Measurements from ENCODE around the gene SARDH.

The SARDH gene

DNA sequence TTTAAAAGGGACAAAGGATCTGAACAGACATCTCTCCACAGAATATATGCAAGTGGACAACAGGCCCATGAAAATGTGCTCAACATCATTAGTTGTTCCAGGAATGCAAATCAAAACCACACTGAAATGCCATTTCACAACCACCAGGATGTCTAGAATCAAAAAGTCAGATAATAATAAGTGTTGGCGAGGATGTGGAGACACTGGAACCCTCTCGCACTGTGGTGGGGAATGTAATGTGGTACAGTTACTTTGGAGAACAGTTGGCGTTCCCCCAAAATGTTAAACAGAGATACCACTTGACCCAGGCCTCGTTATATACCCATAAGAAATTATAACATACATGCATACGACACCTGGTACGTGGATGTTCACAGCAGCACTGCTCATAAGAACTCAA, 38.6 kb downstream of the SARDH start:
- no peaks in the 10 kb centered on the region for H3K9me3 ChIP-seq (ENCODE audit: insufficient read depth, low read depth, low read length)
- no peak overlapping the region for H3K9ac ChIP-seq (ENCODE audit: low read depth, low read length, poor library complexity, severe bottlenecking)
- H3K4me2 ChIP-seq (ENCODE audit: low read depth, low read length, poor library complexity, severe bottlenecking): no peak overlapping the region
- H2AFZ ChIP-seq (ENCODE audit: low read length): no peak overlapping the region
- no peaks in the 10 kb centered on the region for H3F3A ChIP-seq (ENCODE audit: low read depth)
- H3K4me1 ChIP-seq (ENCODE audit: insufficient read depth, low read length, poor library complexity, severe bottlenecking): peaks cover 7% of the 10 kb centered on the region
- H4K20me1 ChIP-seq (ENCODE audit: insufficient read depth, low read length, poor library complexity, severe bottlenecking): no peaks in the 10 kb centered on the region
- H3K27me3 ChIP-seq (ENCODE audit: insufficient read depth, low read length, poor library complexity, severe bottlenecking): no peaks in the 10 kb centered on the region
- TF ChIP-seq, protein P1, sequence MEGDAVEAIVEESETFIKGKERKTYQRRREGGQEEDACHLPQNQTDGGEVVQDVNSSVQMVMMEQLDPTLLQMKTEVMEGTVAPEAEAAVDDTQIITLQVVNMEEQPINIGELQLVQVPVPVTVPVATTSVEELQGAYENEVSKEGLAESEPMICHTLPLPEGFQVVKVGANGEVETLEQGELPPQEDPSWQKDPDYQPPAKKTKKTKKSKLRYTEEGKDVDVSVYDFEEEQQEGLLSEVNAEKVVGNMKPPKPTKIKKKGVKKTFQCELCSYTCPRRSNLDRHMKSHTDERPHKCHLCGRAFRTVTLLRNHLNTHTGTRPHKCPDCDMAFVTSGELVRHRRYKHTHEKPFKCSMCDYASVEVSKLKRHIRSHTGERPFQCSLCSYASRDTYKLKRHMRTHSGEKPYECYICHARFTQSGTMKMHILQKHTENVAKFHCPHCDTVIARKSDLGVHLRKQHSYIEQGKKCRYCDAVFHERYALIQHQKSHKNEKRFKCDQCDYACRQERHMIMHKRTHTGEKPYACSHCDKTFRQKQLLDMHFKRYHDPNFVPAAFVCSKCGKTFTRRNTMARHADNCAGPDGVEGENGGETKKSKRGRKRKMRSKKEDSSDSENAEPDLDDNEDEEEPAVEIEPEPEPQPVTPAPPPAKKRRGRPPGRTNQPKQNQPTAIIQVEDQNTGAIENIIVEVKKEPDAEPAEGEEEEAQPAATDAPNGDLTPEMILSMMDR (conservative IDR thresholded peaks at IDR 0.05; ENCODE audit: low read length): no peak
- TF ChIP-seq EZH2phosphoT487 (IDR thresholded peaks at IDR 0.05; ENCODE audit: borderline replicate concordance): no peak
- H3K79me2 ChIP-seq (ENCODE audit: insufficient read depth, low read length): no peaks in the 10 kb centered on the region
- no peaks in the 10 kb centered on the region for H3K36me3 ChIP-seq (ENCODE audit: insufficient read depth, low read length)
- H3K4me3 ChIP-seq (ENCODE audit: low read length, poor library complexity, severe bottlenecking): no peak overlapping the region
- H3K9me2 ChIP-seq (replicated peaks; ENCODE audit: low read depth, low read length): no peaks in the 10 kb centered on the region

DNA sequence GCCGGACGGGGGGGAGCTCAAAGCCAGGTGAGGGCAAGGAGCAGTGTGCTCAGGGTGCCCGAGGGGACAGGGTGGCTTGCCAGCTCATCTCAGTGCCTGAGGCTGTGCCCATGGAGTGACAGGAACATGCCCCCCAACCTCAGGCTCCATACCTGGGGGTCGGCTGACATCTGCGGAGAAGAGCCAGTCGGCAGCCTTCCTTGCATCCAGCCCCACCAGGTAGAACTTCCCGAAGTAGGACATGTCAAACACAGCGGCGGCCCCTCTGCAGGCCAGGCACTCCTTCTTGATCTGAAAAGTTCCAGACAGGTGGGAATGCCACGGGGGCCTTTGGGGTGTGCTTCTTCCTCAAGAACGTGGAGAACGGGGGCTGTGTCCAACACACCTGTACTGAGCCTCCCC, 42.1 kb downstream of the SARDH start:
- Histone ChIP-seq H3K9me2 (replicated peaks; ENCODE audit: low read depth, low read length) (no peaks in the 10 kb centered on the region), H4K20me1 (ENCODE audit: insufficient read depth, low read length, poor library complexity, severe bottlenecking) (no peaks in the 10 kb centered on the region), H3K4me1 (ENCODE audit: insufficient read depth, low read length, poor library complexity, severe bottlenecking) (peaks cover 7% of the 10 kb centered on the region), H3K9me3 (ENCODE audit: insufficient read depth, low read depth, low read length) (no peaks in the 10 kb centered on the region), H3K4me3 (ENCODE audit: low read length, poor library complexity, severe bottlenecking) (no peak overlapping the region), H2AFZ (ENCODE audit: low read length) (no peak overlapping the region), H3K36me3 (ENCODE audit: insufficient read depth, low read length) (no peaks in the 10 kb centered on the region; the same call in 1 of the 2 replicates), H3K4me2 (ENCODE audit: low read depth, low read length, poor library complexity, severe bottlenecking) (no peak overlapping the region), H3K9ac (ENCODE audit: low read depth, low read length, poor library complexity, severe bottlenecking) (no peak overlapping the region), H3K79me2 (ENCODE audit: insufficient read depth, low read length) (no peaks in the 10 kb centered on the region), H3K27me3 (ENCODE audit: insufficient read depth, low read length, poor library complexity, severe bottlenecking) (no peaks in the 10 kb centered on the region), H3F3A (ENCODE audit: low read depth) (no peaks in the 10 kb centered on the region)
- TF ChIP-seq, protein P1 (conservative IDR thresholded peaks at IDR 0.05; ENCODE audit: low read length): no peak
- no peak for TF ChIP-seq EZH2phosphoT487 (IDR thresholded peaks at IDR 0.05; ENCODE audit: borderline replicate concordance)

DNA sequence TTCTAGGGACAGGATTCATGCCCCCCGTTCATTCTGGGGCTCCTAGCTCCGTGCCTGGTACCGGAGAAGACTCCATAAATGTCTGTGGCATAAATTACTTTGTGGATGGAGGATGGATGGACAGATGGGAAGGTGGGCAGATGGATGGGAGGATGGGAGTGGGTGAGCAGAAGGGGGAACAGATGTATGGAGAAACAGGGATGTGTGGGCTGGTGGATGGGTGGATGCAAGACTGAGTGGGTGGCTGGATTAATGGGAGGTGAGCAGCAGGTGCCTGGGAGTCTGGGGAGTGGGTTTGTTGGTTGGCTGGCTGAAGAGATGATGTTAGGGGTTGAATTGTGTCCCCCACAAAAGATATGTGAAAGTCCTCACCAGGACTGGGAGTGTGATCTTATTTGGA, 43.5 kb downstream of the SARDH start:
- no peaks in the 10 kb centered on the region for H3K79me2 ChIP-seq (ENCODE audit: insufficient read depth, low read length)
- H3K4me2 ChIP-seq (ENCODE audit: low read depth, low read length, poor library complexity, severe bottlenecking): no peak overlapping the region
- H3K9me3 ChIP-seq (ENCODE audit: insufficient read depth, low read depth, low read length): no peaks in the 10 kb centered on the region
- no peaks in the 10 kb centered on the region for H3K4me1 ChIP-seq (ENCODE audit: insufficient read depth, low read length, poor library complexity, severe bottlenecking)
- no peak overlapping the region for H3K4me3 ChIP-seq (ENCODE audit: low read length, poor library complexity, severe bottlenecking)
- H3K27me3 ChIP-seq (ENCODE audit: insufficient read depth, low read length, poor library complexity, severe bottlenecking): no peaks in the 10 kb centered on the region
- no peaks in the 10 kb centered on the region for H3K9me2 ChIP-seq (replicated peaks; ENCODE audit: low read depth, low read length)
- no peaks in the 10 kb centered on the region for H4K20me1 ChIP-seq (ENCODE audit: insufficient read depth, low read length, poor library complexity, severe bottlenecking)
- no peak overlapping the region for H2AFZ ChIP-seq (ENCODE audit: low read length)
- no peak for TF ChIP-seq EZH2phosphoT487 (IDR thresholded peaks at IDR 0.05; ENCODE audit: borderline replicate concordance)
- TF ChIP-seq, protein P1 (conservative IDR thresholded peaks at IDR 0.05; ENCODE audit: low read length): no peak
- no peaks in the 10 kb centered on the region; the same call in 1 of the 2 replicates for H3K36me3 ChIP-seq (ENCODE audit: insufficient read depth, low read length)
- H3F3A ChIP-seq (ENCODE audit: low read depth): no peaks in the 10 kb centered on the region
- no peak overlapping the region for H3K9ac ChIP-seq (ENCODE audit: low read depth, low read length, poor library complexity, severe bottlenecking)
